ENCODE measurements around the gene NGB. TPM values are rescaled to one million over a fixed set of nuclear protein-coding genes. Genes with fewer than 3 reads are reported as not detected.

Gene NGB
- total and polyA plus RNA-seq, 2 donors (not counting 3 experiments of a cell fraction or from before 2014, with no cell fraction given): not detected

- Histone ChIP-seq H3K9me3 (replicated peaks; ENCODE audit: control insufficient read depth, insufficient read depth, low read length) (no peaks in the 10 kb centered on the region), H3K9ac (replicated peaks; ENCODE audit: extremely low read depth, insufficient read depth, low read length) (no peak overlapping the region), H3K79me2 (ENCODE audit: control insufficient read depth, insufficient read depth, low read length) (no peaks in the 10 kb centered on the region), H3K4me3 (replicated peaks in 1 of 3; ENCODE audit: insufficient read depth in 1 of 3, low read depth in 1 of 3, low read length in 3 of 3) (no peak overlapping the region), H2AFZ (ENCODE audit: low read depth, low read length) (no peak overlapping the region), H3K27ac (ENCODE audit: insufficient read depth, low read depth, low read length) (no peak overlapping the region), H3K9me1 (replicated peaks; ENCODE audit: control insufficient read depth, extremely low read depth, insufficient read depth, low read length) (no peaks in the 10 kb centered on the region), H3K36me3 (ENCODE audit: control insufficient read depth in 2 of 2, extremely low read depth in 1 of 2, insufficient read depth in 2 of 2, low read length in 2 of 2) (no peaks in the 10 kb centered on the region), H3K27me3 (ENCODE audit: control insufficient read depth in 2 of 2, insufficient read depth in 2 of 2, low read length in 2 of 2) (no peaks in the 10 kb centered on the region), H3K4me2 (ENCODE audit: insufficient read depth, low read length) (no peak overlapping the region), H3K4me1 (ENCODE audit: control insufficient read depth, extremely low read depth, insufficient read depth, low read length) (no peaks in the 10 kb centered on the region), H4K20me1 (replicated peaks; ENCODE audit: control insufficient read depth, extremely low read depth, insufficient read depth, low read length) (no peaks in the 10 kb centered on the region)
- intact Hi-C loops (cut with micrococcal nuclease) (no loop called here), dilution Hi-C loops (cut with MboI; ENCODE audit: extremely low pct_ligation_motif_present, low sequenced_read_pairs) (no loop called here)
- POLR2A ChIA-PET: no interaction called here
- FAIRE-seq (no peak), DNase-seq (ENCODE audit: low read depth, low spot score) (no peak)
- BruUV-seq (replicated peaks): no TSS peak
- CTCF ChIA-PET: no interaction called here
- TF ChIP-seq MYC (IDR thresholded peaks at IDR 0.05; ENCODE audit: low read depth, low read length): no peak
Observed at GRCh38 chr14:77258566-77258965, 12.4 kb downstream of the NGB start.

GRCh38 chr14:77257700-77258099 is 13.3 kb downstream of the NGB start:
- no TSS peak for BruUV-seq (replicated peaks)
- ChIA-PET CTCF (no interaction called here), POLR2A (no interaction called here)

More at GRCh38 chr14:77257700-77258099, 13.3 kb downstream of the NGB start:
- Histone ChIP-seq H3K36me3 (ENCODE audit: control insufficient read depth in 2 of 2, extremely low read depth in 1 of 2, insufficient read depth in 2 of 2, low read length in 2 of 2) (no peaks in the 10 kb centered on the region), H3K9ac (replicated peaks; ENCODE audit: extremely low read depth, insufficient read depth, low read length) (no peak overlapping the region), H3K4me2 (ENCODE audit: insufficient read depth, low read length) (no peak overlapping the region), H3K27me3 (ENCODE audit: control insufficient read depth in 2 of 2, insufficient read depth in 2 of 2, low read length in 2 of 2) (no peaks in the 10 kb centered on the region), H3K4me1 (ENCODE audit: control insufficient read depth, extremely low read depth, insufficient read depth, low read length) (no peaks in the 10 kb centered on the region), H2AFZ (ENCODE audit: low read depth, low read length) (no peak overlapping the region), H3K9me1 (replicated peaks; ENCODE audit: control insufficient read depth, extremely low read depth, insufficient read depth, low read length) (no peaks in the 10 kb centered on the region), H3K4me3 (replicated peaks in 1 of 3; ENCODE audit: insufficient read depth in 1 of 3, low read depth in 1 of 3, low read length in 3 of 3) (no peak overlapping the region), H3K9me3 (replicated peaks; ENCODE audit: control insufficient read depth, insufficient read depth, low read length) (no peaks in the 10 kb centered on the region), H4K20me1 (replicated peaks; ENCODE audit: control insufficient read depth, extremely low read depth, insufficient read depth, low read length) (no peaks in the 10 kb centered on the region), H3K79me2 (ENCODE audit: control insufficient read depth, insufficient read depth, low read length) (no peaks in the 10 kb centered on the region), H3K27ac (ENCODE audit: insufficient read depth, low read depth, low read length) (no peak overlapping the region)
- no peak for FAIRE-seq
- intact Hi-C loops (cut with micrococcal nuclease) (no loop called here), dilution Hi-C loops (cut with MboI; ENCODE audit: extremely low pct_ligation_motif_present, low sequenced_read_pairs) (no loop called here)
- DNase-seq (ENCODE audit: low read depth, low spot score): no peak
- TF ChIP-seq CTCF (IDR thresholded peaks at IDR 0.05; ENCODE audit: extremely low read depth in 1 of 2, insufficient read depth in 1 of 2, low read depth in 1 of 2, low read length in 2 of 2): no peak
- TF ChIP-seq EZH2 (IDR thresholded peaks at IDR 0.05; ENCODE audit: borderline replicate concordance, low read depth, low read length, severe bottlenecking): no peak
- no peak for TF ChIP-seq MYC (IDR thresholded peaks at IDR 0.05; ENCODE audit: low read depth, low read length)
- no peak for TF ChIP-seq MAX (IDR thresholded peaks at IDR 0.05; ENCODE audit: insufficient read depth, insufficient read length)
- TF ChIP-seq POLR2A (IDR thresholded peaks at IDR 0.05; ENCODE audit: low read depth, low read length): no peak
- no peak for TF ChIP-seq POLR2AphosphoS5 (IDR thresholded peaks at IDR 0.05; ENCODE audit: insufficient read depth, low read depth, low read length)
